GM23338 (cell line): ENCODE data around the gene SLC24A4.

Experiments
- EZH2phosphoT487 ChIP-seq: fragments of 200-600 bp; sonication (generic); IDR thresholded peaks from one replicate; pipeline ENCODE4 v1.8.1; 2018; ENCODE audit warnings: antibody characterized with exemption; ENCODE audit not compliant: unreplicated experiment
- POLR2AphosphoS5 ChIP-seq: IDR thresholded peaks from 2 replicates; pipeline ENCODE4 v1.6.1; 2016; ENCODE audit warnings: antibody characterized with exemption, low read depth
- TF ChIP-seq, protein P1 (sequence below), 2 experiments: fragments of 200-600 bp in 1 of 2; sonication (generic) in 1 of 2; conservative IDR thresholded peaks; 2 replicates each; pipeline versions ENCODE4 v1.5.1 to v1.6.1; 2016 to 2017; ENCODE audit warnings: antibody characterized with exemption in 2 of 2, low read depth in 2 of 2, mild to moderate bottlenecking in 2 of 2, moderate library complexity in 1 of 2
- TF ChIP-seq, protein P2 (sequence below): IDR thresholded peaks from one replicate; pipeline ENCODE4 v1.6.1; 2018; ENCODE audit warnings: antibody characterized with exemption; ENCODE audit not compliant: unreplicated experiment

DNA sequence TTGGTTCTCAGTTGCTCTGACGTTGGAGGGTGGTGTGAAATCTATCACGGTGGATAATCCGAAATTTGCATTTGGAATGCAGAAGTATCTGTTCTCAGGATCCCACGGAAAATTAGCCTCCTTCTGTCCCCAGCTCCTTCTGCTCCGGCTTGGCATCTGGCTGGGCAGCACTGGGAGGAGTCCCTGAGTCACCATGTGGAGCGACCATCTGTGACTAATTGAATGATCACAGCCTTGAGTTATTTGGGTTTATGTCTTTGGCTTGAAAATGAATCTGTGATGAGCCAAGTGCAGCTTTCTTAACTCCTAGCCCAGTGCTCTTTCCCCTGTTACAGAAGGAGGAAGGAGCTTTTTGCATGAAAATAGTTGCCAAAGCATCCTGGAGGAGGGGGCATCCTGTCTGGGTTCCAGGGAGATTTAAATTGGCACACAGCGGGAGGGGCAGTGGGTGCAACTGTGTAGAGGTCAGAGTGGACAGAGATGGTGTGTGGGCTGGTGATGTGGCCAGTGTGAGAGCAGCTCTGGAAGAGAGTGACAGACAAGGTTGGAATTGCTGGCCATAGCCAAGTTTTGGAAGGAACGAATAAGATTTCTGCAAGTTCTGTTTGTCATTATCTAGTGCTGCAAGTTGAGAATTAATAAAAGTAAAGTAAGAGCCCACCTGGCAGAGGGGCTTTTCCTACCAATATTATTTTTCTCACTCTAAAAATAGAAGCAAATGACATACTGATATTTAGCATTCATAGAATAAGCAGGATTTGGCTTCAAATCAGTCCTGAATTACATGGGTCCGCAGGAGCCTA is 74.4 kb downstream of the SLC24A4 start:
- TF ChIP-seq EZH2phosphoT487 = no peak
- TF ChIP-seq, protein P1, sequence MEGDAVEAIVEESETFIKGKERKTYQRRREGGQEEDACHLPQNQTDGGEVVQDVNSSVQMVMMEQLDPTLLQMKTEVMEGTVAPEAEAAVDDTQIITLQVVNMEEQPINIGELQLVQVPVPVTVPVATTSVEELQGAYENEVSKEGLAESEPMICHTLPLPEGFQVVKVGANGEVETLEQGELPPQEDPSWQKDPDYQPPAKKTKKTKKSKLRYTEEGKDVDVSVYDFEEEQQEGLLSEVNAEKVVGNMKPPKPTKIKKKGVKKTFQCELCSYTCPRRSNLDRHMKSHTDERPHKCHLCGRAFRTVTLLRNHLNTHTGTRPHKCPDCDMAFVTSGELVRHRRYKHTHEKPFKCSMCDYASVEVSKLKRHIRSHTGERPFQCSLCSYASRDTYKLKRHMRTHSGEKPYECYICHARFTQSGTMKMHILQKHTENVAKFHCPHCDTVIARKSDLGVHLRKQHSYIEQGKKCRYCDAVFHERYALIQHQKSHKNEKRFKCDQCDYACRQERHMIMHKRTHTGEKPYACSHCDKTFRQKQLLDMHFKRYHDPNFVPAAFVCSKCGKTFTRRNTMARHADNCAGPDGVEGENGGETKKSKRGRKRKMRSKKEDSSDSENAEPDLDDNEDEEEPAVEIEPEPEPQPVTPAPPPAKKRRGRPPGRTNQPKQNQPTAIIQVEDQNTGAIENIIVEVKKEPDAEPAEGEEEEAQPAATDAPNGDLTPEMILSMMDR (conservative IDR thresholded peaks at IDR 0.05; ENCODE audit: low read depth in 2 of 2) = no peak
- no peak for TF ChIP-seq POLR2AphosphoS5
- TF ChIP-seq, protein P2, sequence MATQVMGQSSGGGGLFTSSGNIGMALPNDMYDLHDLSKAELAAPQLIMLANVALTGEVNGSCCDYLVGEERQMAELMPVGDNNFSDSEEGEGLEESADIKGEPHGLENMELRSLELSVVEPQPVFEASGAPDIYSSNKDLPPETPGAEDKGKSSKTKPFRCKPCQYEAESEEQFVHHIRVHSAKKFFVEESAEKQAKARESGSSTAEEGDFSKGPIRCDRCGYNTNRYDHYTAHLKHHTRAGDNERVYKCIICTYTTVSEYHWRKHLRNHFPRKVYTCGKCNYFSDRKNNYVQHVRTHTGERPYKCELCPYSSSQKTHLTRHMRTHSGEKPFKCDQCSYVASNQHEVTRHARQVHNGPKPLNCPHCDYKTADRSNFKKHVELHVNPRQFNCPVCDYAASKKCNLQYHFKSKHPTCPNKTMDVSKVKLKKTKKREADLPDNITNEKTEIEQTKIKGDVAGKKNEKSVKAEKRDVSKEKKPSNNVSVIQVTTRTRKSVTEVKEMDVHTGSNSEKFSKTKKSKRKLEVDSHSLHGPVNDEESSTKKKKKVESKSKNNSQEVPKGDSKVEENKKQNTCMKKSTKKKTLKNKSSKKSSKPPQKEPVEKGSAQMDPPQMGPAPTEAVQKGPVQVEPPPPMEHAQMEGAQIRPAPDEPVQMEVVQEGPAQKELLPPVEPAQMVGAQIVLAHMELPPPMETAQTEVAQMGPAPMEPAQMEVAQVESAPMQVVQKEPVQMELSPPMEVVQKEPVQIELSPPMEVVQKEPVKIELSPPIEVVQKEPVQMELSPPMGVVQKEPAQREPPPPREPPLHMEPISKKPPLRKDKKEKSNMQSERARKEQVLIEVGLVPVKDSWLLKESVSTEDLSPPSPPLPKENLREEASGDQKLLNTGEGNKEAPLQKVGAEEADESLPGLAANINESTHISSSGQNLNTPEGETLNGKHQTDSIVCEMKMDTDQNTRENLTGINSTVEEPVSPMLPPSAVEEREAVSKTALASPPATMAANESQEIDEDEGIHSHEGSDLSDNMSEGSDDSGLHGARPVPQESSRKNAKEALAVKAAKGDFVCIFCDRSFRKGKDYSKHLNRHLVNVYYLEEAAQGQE = no peak
